GM19193 (cell line): ENCODE measurements around the gene CATSPERZ.

Experiments
- POLR2A ChIP-seq: IDR thresholded peaks from 4 replicates; pipeline ENCODE4 v1.6.1; 2011; ENCODE audit not compliant: insufficient read depth, insufficient read length; ENCODE audit errors: extremely low read depth

Gene CATSPERZ

GRCh38 chr11:64269540-64270220 is 30.5 kb upstream of the CATSPERZ start:
- TF ChIP-seq POLR2A, result peak; percentile 63

GRCh38 chr11:64275031-64275800 is 24.9 kb upstream of the CATSPERZ start:
- no peak for TF ChIP-seq POLR2A

GRCh38 chr11:64275841-64276240 is 24.3 kb upstream of the CATSPERZ start:
- no peak for TF ChIP-seq POLR2A

- no peak for TF ChIP-seq POLR2A
These were observed 23.3 kb upstream of the CATSPERZ start for GRCh38 chr11:64276653-64277431.

GRCh38 chr11:64278576-64279190 is 21.5 kb upstream of the CATSPERZ start:
- TF ChIP-seq POLR2A, result no peak

GRCh38 chr11:64281957-64282770 is 18.0 kb upstream of the CATSPERZ start:
- TF ChIP-seq POLR2A, result no peak

GRCh38 chr11:64283092-64283491 is 17.1 kb upstream of the CATSPERZ start:
- no peak for TF ChIP-seq POLR2A

GRCh38 chr11:64284048-64284961 is 15.9 kb upstream of the CATSPERZ start, which contains the start of gene BAD:
TSS of gene BAD (minus strand) at chr11:64284665. CDS start at chr11:64284368, 297 bp downstream.
- peak; percentile 47 for TF ChIP-seq POLR2A

- no peak for TF ChIP-seq POLR2A
These were observed 14.9 kb upstream of the CATSPERZ start, which contains the start of gene GPR137 for GRCh38 chr11:64284962-64285884. TSS of gene GPR137 (plus strand) at chr11:64285848. CDS start at chr11:64286525, 677 bp downstream.

GRCh38 chr11:64285885-64286800 is 14.0 kb upstream of the CATSPERZ start:
- no peak for TF ChIP-seq POLR2A

- TF ChIP-seq POLR2A, result no peak
These were observed 13.4 kb upstream of the CATSPERZ start for GRCh38 chr11:64286801-64287159.
